Gastrocnemius medialis (tissue), 4 donors: ENCODE results near the gene SERPINB12. TPM values are rescaled to one million over a fixed set of nuclear protein-coding genes. Genes with fewer than 3 reads are reported as not detected.

Experiments used
- ATAC-seq, 2 donors: fragments of 150-250 bp; one replicate each; pipeline ENCODE4 v1.9.1; 2016
- DNase-seq, 2 donors: peaks; one replicate each; pipeline ENCODE4 v3.0.0-alpha.2; 2019
- H3K27ac ChIP-seq, 4 donors: fragments of 200-600 bp; sonication (generic); 1 replicate in 1 of 4; 2 replicates in 3 of 4; pipeline ENCODE4 v1.5.1; 2016 to 2018; ENCODE audit warnings: mild to moderate bottlenecking in 2 of 4, moderate library complexity in 1 of 4
- H3K27me3 ChIP-seq, 3 donors: fragments of 200-600 bp; sonication (generic) in 2 of 3; 1 replicate in 1 of 3; 2 replicates in 2 of 3; pipeline versions ENCODE4 v1.5.1 to v1.6.0; 2016 to 2019; ENCODE audit warnings: mild to moderate bottlenecking in 1 of 3, moderate library complexity in 1 of 3
- H3K36me3 ChIP-seq, 2 donors: fragments of 200-600 bp; sonication (generic) in 1 of 2; one replicate each; pipeline ENCODE4 v1.5.1; 2017 to 2018
- H3K4me1 ChIP-seq, 2 donors: fragments of 200-600 bp; sonication (generic) in 1 of 2; one replicate each; pipeline ENCODE4 v1.5.1; 2016 to 2017; ENCODE audit warnings: mild to moderate bottlenecking in 2 of 2
- H3K4me3 ChIP-seq, 4 donors: fragments of 200-600 bp; sonication (generic) in 3 of 4; 1 replicate in 1 of 4; 2 replicates in 3 of 4; pipeline ENCODE4 v1.5.1; 2016 to 2019; ENCODE audit warnings: mild to moderate bottlenecking in 2 of 4
- H3K9me3 ChIP-seq, 3 donors: fragments of 200-600 bp; sonication (generic) in 2 of 3; 1 replicate in 1 of 3; 2 replicates in 2 of 3; pipeline ENCODE4 v1.5.1; 2016 to 2019
- CTCF ChIP-seq, 5 experiments: fragments of 450-650 bp in 3 of 5; fragments of 200-600 bp in 2 of 5; sonication (generic) in 2 of 5; IDR thresholded peaks in 4 of 5; conservative IDR thresholded peaks in 1 of 5; 1 replicate in 4 of 5; 2 replicates in 1 of 5; pipeline ENCODE4 v1.5.1; 2016 to 2019; ENCODE audit warnings: antibody characterized with exemption in 5 of 5, mild to moderate bottlenecking in 3 of 5, moderate library complexity in 3 of 5
- POLR2A ChIP-seq, 2 donors: fragments of 450-650 bp; IDR thresholded peaks; one replicate each; pipeline ENCODE4 v1.6.1; 2017; ENCODE audit warnings: antibody characterized with exemption in 2 of 2, mild to moderate bottlenecking in 2 of 2, moderate library complexity in 2 of 2
- in situ Hi-C, 4 donors: fragments of 200-750 bp; cut with MboI; loops; one replicate each; pipeline versions ENCODE4 v1.15.0 to v1.8.0; 2017; ENCODE audit warnings: low sequenced_read_pairs in 4 of 4
- intact Hi-C: fragments of 100-400 bp; cut with DNase I; formaldehyde crosslinking; loops from one replicate; pipeline ENCODE4 v1.15.1; 2023; ENCODE audit warnings: low total_unique reads
- total RNA-seq, 4 donors: library from RNA; depleted of rRNA; stranded (reverse); fragments of >200 nt; gene quantifications; one replicate each; pipeline versions ENCODE4 v1.1.0 to v1.2.3, GENCODE V29; 2016

SERPINB12 gene
- total RNA-seq, 4 donors from 2014 or later = not detected

- H3K27me3 ChIP-seq = no peaks in the 10 kb centered on the region
- no peak overlapping the region for H3K27ac ChIP-seq
- no peak for ATAC-seq
- TF ChIP-seq POLR2A (IDR thresholded peaks at IDR 0.05) (no peak), CTCF (IDR thresholded peaks at IDR 0.05 in 4 of 5, conservative IDR thresholded peaks at IDR 0.05 in 1 of 5) (no peak)
- H3K36me3 ChIP-seq = no peaks in the 10 kb centered on the region
- in situ Hi-C loops = loop anchor here (25.0 kb wide), 1 partner anchor 481 kb away; no protein-coding TSS in a partner anchor
- intact Hi-C loops = no loop called here
- no peak for DNase-seq
- H3K9me3 ChIP-seq = no peaks in the 10 kb centered on the region
- no peaks in the 10 kb centered on the region for H3K4me1 ChIP-seq
- H3K4me3 ChIP-seq = no peak overlapping the region
Observed at GRCh38 chr18:63506336-63506646, 35.9 kb upstream of the SERPINB12 start.

GRCh38 chr18:63508596-63508995 lies 33.6 kb upstream of the SERPINB12 start:
- intact Hi-C loops = no loop called here
- no peaks in the 10 kb centered on the region for H3K4me1 ChIP-seq
- H3K4me3 ChIP-seq = no peak overlapping the region
- H3K9me3 ChIP-seq = no peaks in the 10 kb centered on the region
- DNase-seq (no peak), ATAC-seq (no peak)
- in situ Hi-C loops = loop anchor here (25.0 kb wide), 1 partner anchor 479 kb away; no protein-coding TSS in a partner anchor
- no peak overlapping the region for H3K27ac ChIP-seq
- H3K27me3 ChIP-seq = no peaks in the 10 kb centered on the region
- H3K36me3 ChIP-seq = no peaks in the 10 kb centered on the region
- TF ChIP-seq POLR2A (IDR thresholded peaks at IDR 0.05) (no peak), CTCF (IDR thresholded peaks at IDR 0.05 in 4 of 5, conservative IDR thresholded peaks at IDR 0.05 in 1 of 5) (no peak)

- no peak for DNase-seq
- Histone ChIP-seq H3K4me1 (no peaks in the 10 kb centered on the region), H3K27me3 (no peaks in the 10 kb centered on the region), H3K27ac (no peak overlapping the region), H3K4me3 (no peak overlapping the region), H3K36me3 (no peaks in the 10 kb centered on the region), H3K9me3 (no peaks in the 10 kb centered on the region)
- ATAC-seq = no peak
- in situ Hi-C loops (loop anchor here (25.0 kb wide), 1 partner anchor 476 kb away; no protein-coding TSS in a partner anchor), intact Hi-C loops (loop anchor here (10.0 kb wide), 1 partner anchor 464 kb away; the partner anchor contains the start of gene SERPINB8)
- no peak for TF ChIP-seq POLR2A (IDR thresholded peaks at IDR 0.05)
- TF ChIP-seq CTCF (IDR thresholded peaks at IDR 0.05 in 4 of 5, conservative IDR thresholded peaks at IDR 0.05 in 1 of 5) = peak in 1 of 5 experiments; percentile 24
Observed at GRCh38 chr18:63511285-63511684, 30.9 kb upstream of the SERPINB12 start.

GRCh38 chr18:63514326-63514725 lies 27.8 kb upstream of the SERPINB12 start:
- H3K27me3 ChIP-seq = no peaks in the 10 kb centered on the region
- in situ Hi-C loops (loop anchor here (25.0 kb wide), 1 partner anchor 473 kb away; no protein-coding TSS in a partner anchor), intact Hi-C loops (loop anchor here (10.0 kb wide), 1 partner anchor 460 kb away; the partner anchor contains the start of gene SERPINB8)
- ATAC-seq (no peak), DNase-seq (no peak)
- H3K36me3 ChIP-seq = no peaks in the 10 kb centered on the region
- H3K27ac ChIP-seq = no peak overlapping the region
- no peak overlapping the region for H3K4me3 ChIP-seq
- H3K9me3 ChIP-seq = no peaks in the 10 kb centered on the region
- no peaks in the 10 kb centered on the region for H3K4me1 ChIP-seq
- TF ChIP-seq POLR2A (IDR thresholded peaks at IDR 0.05) (no peak), CTCF (IDR thresholded peaks at IDR 0.05 in 4 of 5, conservative IDR thresholded peaks at IDR 0.05 in 1 of 5) (no peak)
